Stimulated activated CD8-positive, alpha-beta memory T cell treated with anti-CD3 and anti-CD28 coated beads, Interleukin-12 subunit alpha, Interleukin-12 subunit beta, amount 100 ng/mL, for 24 hours (primary cell): ENCODE results near the gene MUC5B.

ENCODE experiments used
- DNase-seq: peaks from one replicate; pipeline ENCODE4 v3.0.0-alpha.2; 2020; ENCODE audit errors: extremely low read depth

MUC5B gene

GRCh38 chr11:1221848-1222311 is 986 bp upstream of the MUC5B start:
- DNase-seq = no peak

GRCh38 chr11:1223346-1224110 is 662 bp downstream of the MUC5B start:
- DNase-seq = no peak

GRCh38 chr11:1224111-1224490 is 1.2 kb downstream of the MUC5B start:
- no peak for DNase-seq

GRCh38 chr11:1224491-1225385 is 1.9 kb downstream of the MUC5B start:
- DNase-seq = no peak

- no peak for DNase-seq
These were observed 2.7 kb downstream of the MUC5B start for GRCh38 chr11:1225386-1226225.

- no peak for DNase-seq
These were observed 3.5 kb downstream of the MUC5B start for GRCh38 chr11:1226226-1226985.

- DNase-seq = no peak
These were observed 4.2 kb downstream of the MUC5B start for GRCh38 chr11:1226986-1227550.

GRCh38 chr11:1227551-1228100 is 4.8 kb downstream of the MUC5B start:
- DNase-seq = no peak

GRCh38 chr11:1228101-1228821 is 5.4 kb downstream of the MUC5B start:
- DNase-seq = no peak

GRCh38 chr11:1228921-1229451 is 6.1 kb downstream of the MUC5B start:
- DNase-seq = no peak

- no peak for DNase-seq
These were observed 6.7 kb downstream of the MUC5B start for GRCh38 chr11:1229471-1230120.

- no peak for DNase-seq
These were observed 7.2 kb downstream of the MUC5B start for GRCh38 chr11:1230121-1230455.

GRCh38 chr11:1230456-1231395 is 7.9 kb downstream of the MUC5B start:
- DNase-seq = no peak

- DNase-seq = no peak
These were observed 8.6 kb downstream of the MUC5B start for GRCh38 chr11:1231396-1232020.

GRCh38 chr11:1232021-1232882 is 9.4 kb downstream of the MUC5B start:
- no peak for DNase-seq

GRCh38 chr11:1232883-1233321 is 10.0 kb downstream of the MUC5B start:
- DNase-seq = no peak
